ENCODE data around the gene NRG2. TPM values are rescaled to one million over a fixed set of nuclear protein-coding genes. Genes with fewer than 3 reads are reported as not detected.

NRG2 gene
- total and polyA plus RNA-seq, 2 of the 8 experiments (the other 6 are each of a cell fraction or from before 2014, with no cell fraction given), result 0.27 to 0.54 TPM

- Histone ChIP-seq H4K20me1 (replicated peaks in 1 of 2; ENCODE audit: control insufficient read depth in 1 of 2, insufficient read depth in 2 of 2, low read length in 2 of 2) (no peaks in the 10 kb centered on the region), H2BK20ac (ENCODE audit: low read length) (no peak overlapping the region), H3K23me2 (ENCODE audit: low read depth, low read length) (no peaks in the 10 kb centered on the region), H3K23ac (ENCODE audit: insufficient read length) (no peak overlapping the region), H3K9ac (replicated peaks in 1 of 4; ENCODE audit: extremely low read depth in 1 of 4, low read depth in 3 of 4, low read length in 3 of 4) (no peak overlapping the region), H3K27me3 (replicated peaks in 1 of 4; ENCODE audit: control insufficient read depth in 3 of 4, extremely low read depth in 1 of 4, insufficient read depth in 3 of 4, low read length in 3 of 4) (no peaks in the 10 kb centered on the region), H3K4me3 (ENCODE audit: extremely low read depth in 1 of 4, insufficient read depth in 2 of 4, low read depth in 3 of 4, low read length in 4 of 4) (no peak overlapping the region), H3K4me1 (replicated peaks in 1 of 4; ENCODE audit: control insufficient read depth in 3 of 4, insufficient read depth in 4 of 4, low read length in 3 of 4) (no peaks in the 10 kb centered on the region), H2BK12ac (ENCODE audit: low read depth, low read length) (no peak overlapping the region), H3K27ac (ENCODE audit: low read depth, low read length) (no peak overlapping the region), H3K4ac (replicated peaks; ENCODE audit: insufficient read length, low read depth, low read length) (no peak overlapping the region), H2BK15ac (ENCODE audit: low read length) (no peak overlapping the region), H4K91ac (replicated peaks; ENCODE audit: insufficient read length, low read length) (no peak overlapping the region), H2AFZ (ENCODE audit: low read length) (no peak overlapping the region), H3K79me2 (ENCODE audit: control insufficient read depth in 1 of 2, insufficient read depth in 2 of 2, low read length in 2 of 2) (no peaks in the 10 kb centered on the region), H3K56ac (replicated peaks; ENCODE audit: insufficient read length, low read depth, low read length) (no peak overlapping the region), H3K14ac (ENCODE audit: insufficient read length) (no peak overlapping the region), H3K4me2 (ENCODE audit: insufficient read depth in 1 of 2, low read depth in 2 of 2, low read length in 2 of 2) (no peak overlapping the region), H3K9me3 (ENCODE audit: insufficient read depth in 2 of 2, low read depth in 1 of 2, low read length in 1 of 2) (no peaks in the 10 kb centered on the region), H3K79me1 (ENCODE audit: low read depth, low read length) (no peaks in the 10 kb centered on the region), H4K8ac (ENCODE audit: extremely low read depth, insufficient read depth, low read length) (no peak overlapping the region), H2BK5ac (ENCODE audit: low read depth, low read length) (no peak overlapping the region), H3K18ac (ENCODE audit: extremely low read depth, low read length) (no peak overlapping the region), H2AK5ac (ENCODE audit: low read depth, low read length) (no peak overlapping the region), H3K36me3 (ENCODE audit: control insufficient read depth in 2 of 4, insufficient read depth in 4 of 4, low read length in 3 of 4) (no peaks in the 10 kb centered on the region), H4K5ac (ENCODE audit: insufficient read length, low read depth, low read length) (no peak overlapping the region), H2BK120ac (replicated peaks; ENCODE audit: low read depth, low read length) (no peak overlapping the region)
- CTCF ChIA-PET (ENCODE audit: partially characterized antibody), result interaction anchor here (0.6 to 2.4 kb wide), 11 partner anchors 8 to 720 kb away, joined by 3 to 13 read pairs (median 3); no protein-coding TSS in a partner anchor
- POLR2A ChIA-PET (ENCODE audit: partially characterized antibody), result no interaction called here
- FAIRE-seq (no peak), DNase-seq (ENCODE audit: low read depth in 1 of 2, low spot score in 2 of 2) (no peak)
- 88% methylated on average over 2 of the region's 2 CpGs; no CpG with 5 or more reads in 1 of the 2 experiments for WGBS, 2 experiments (ENCODE audit: extremely low coverage in 1 of 2, insufficient coverage in 1 of 2, insufficient read length in 1 of 2, insufficient replicate concordance in 2 of 2, low coverage in 1 of 2, low lambda C conversion rate in 2 of 2, missing lambda C conversion rate in 1 of 2)
- TF ChIP-seq JUN (IDR thresholded peaks at IDR 0.05; ENCODE audit: low read depth, low read length) (no peak), HDAC6 (IDR thresholded peaks at IDR 0.05; ENCODE audit: low read depth, low read length) (no peak), RXRA (IDR thresholded peaks at IDR 0.05; ENCODE audit: insufficient read depth, low read depth, low read length) (no peak), RFX5 (IDR thresholded peaks at IDR 0.05; ENCODE audit: borderline replicate concordance, low read depth, low read length) (no peak), SIN3A (conservative IDR thresholded peaks at IDR 0.05 in 1 of 2, IDR thresholded peaks at IDR 0.05 in 1 of 2; ENCODE audit: low read depth in 1 of 2, low read length in 2 of 2) (no peak), JUND (IDR thresholded peaks at IDR 0.05; ENCODE audit: low read length) (no peak), GTF2F1 (IDR thresholded peaks at IDR 0.05; ENCODE audit: borderline replicate concordance, low read depth, low read length) (no peak)
Observed at GRCh38 chr5:140075371-140075770, 32.3 kb upstream of the NRG2 start.

Data from H1 (cell line).